IMR-90 (cell line): ENCODE measurements around the gene KLK13.

ENCODE experiments used
- BHLHE40 ChIP-seq: fragments of 150-350 bp; IDR thresholded peaks from 2 replicates; pipeline ENCODE4 v1.6.1; 2016; ENCODE audit warnings: mild to moderate bottlenecking, low read depth, low read length
- FOS ChIP-seq: fragments of 150-350 bp; IDR thresholded peaks from 2 replicates; pipeline ENCODE4 v1.6.1; 2016; ENCODE audit warnings: low read depth, low read length
- MAZ ChIP-seq: IDR thresholded peaks from 2 replicates; pipeline ENCODE4 v1.6.1; 2012; ENCODE audit warnings: low read depth, mild to moderate bottlenecking, low read length, improper control_type of control experiment, moderate library complexity, borderline replicate concordance
- NFE2L2 ChIP-seq: fragments of 150-350 bp; IDR thresholded peaks from 2 replicates; pipeline ENCODE4 v1.6.1; 2016; ENCODE audit warnings: low read depth, mild to moderate bottlenecking, low read length
- POLR2A ChIP-seq: IDR thresholded peaks from 2 replicates; pipeline ENCODE4 v1.6.1; 2012; ENCODE audit warnings: mild to moderate bottlenecking, low read depth, low read length
- SMC3 ChIP-seq: fragments of 150-350 bp; IDR thresholded peaks from 2 replicates; pipeline ENCODE4 v1.6.1; 2016; ENCODE audit warnings: low read depth, mild to moderate bottlenecking, antibody characterized with exemption, low read length, moderate library complexity
- TF ChIP-seq, protein P1 (sequence below): conservative IDR thresholded peaks from 2 replicates; pipeline ENCODE4 v1.5.1; 2012; ENCODE audit warnings: mild to moderate bottlenecking, low read depth, low read length, improper control_type of control experiment
- TF ChIP-seq, protein P2 (sequence below): fragments of 150-350 bp; IDR thresholded peaks from 2 replicates; pipeline ENCODE4 v1.6.1; 2017; ENCODE audit warnings: mild to moderate bottlenecking, antibody characterized with exemption, low read length, low read depth

DNA sequence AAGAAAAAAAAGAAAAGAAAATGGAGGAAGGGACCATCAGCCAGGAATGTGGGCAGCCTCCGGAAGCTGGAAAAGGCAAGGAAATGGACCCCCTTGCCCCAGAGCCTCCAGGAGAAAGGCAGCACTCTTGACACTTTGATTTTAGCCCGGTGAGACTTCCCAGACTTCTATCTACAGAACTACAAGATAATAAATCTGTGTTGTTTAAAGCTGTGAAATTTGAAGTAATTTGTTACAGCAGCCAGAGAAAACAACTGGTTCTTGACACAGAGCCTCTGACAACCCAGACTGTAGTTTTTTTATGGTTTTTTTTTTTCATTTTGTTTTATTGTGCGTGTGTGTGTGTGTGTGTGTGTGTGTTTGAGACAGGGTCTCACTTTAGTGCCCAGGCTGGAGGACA is 35.7 kb upstream of the KLK13 start:
- TF ChIP-seq, protein P1, sequence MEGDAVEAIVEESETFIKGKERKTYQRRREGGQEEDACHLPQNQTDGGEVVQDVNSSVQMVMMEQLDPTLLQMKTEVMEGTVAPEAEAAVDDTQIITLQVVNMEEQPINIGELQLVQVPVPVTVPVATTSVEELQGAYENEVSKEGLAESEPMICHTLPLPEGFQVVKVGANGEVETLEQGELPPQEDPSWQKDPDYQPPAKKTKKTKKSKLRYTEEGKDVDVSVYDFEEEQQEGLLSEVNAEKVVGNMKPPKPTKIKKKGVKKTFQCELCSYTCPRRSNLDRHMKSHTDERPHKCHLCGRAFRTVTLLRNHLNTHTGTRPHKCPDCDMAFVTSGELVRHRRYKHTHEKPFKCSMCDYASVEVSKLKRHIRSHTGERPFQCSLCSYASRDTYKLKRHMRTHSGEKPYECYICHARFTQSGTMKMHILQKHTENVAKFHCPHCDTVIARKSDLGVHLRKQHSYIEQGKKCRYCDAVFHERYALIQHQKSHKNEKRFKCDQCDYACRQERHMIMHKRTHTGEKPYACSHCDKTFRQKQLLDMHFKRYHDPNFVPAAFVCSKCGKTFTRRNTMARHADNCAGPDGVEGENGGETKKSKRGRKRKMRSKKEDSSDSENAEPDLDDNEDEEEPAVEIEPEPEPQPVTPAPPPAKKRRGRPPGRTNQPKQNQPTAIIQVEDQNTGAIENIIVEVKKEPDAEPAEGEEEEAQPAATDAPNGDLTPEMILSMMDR, result no peak
- TF ChIP-seq MAZ (no peak), FOS (no peak), NFE2L2 (no peak), POLR2A (no peak), SMC3 (no peak), BHLHE40 (no peak)
- TF ChIP-seq, protein P2, sequence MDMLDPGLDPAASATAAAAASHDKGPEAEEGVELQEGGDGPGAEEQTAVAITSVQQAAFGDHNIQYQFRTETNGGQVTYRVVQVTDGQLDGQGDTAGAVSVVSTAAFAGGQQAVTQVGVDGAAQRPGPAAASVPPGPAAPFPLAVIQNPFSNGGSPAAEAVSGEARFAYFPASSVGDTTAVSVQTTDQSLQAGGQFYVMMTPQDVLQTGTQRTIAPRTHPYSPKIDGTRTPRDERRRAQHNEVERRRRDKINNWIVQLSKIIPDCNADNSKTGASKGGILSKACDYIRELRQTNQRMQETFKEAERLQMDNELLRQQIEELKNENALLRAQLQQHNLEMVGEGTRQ, result no peak
